BLaER1 (cell line): Measurements from ENCODE around the gene URAD.
A peak's percentile ranks its signal among the peaks of the same experiment; 100 is the strongest.

Experiments used
- H3K27ac ChIP-seq: shearing (Covaris generic); formaldehyde crosslinking; 2 replicates; pipeline ENCODE4 v1.8.1; 2022
- H3K27me3 ChIP-seq: shearing (Covaris generic); formaldehyde crosslinking; 2 replicates; pipeline ENCODE4 v1.8.1; 2022
- H3K36me3 ChIP-seq: shearing (Covaris generic); formaldehyde crosslinking; 2 replicates; pipeline ENCODE4 v1.8.1; 2022
- H3K4me1 ChIP-seq: shearing (Covaris generic); formaldehyde crosslinking; 2 replicates; pipeline ENCODE4 v1.8.1; 2022
- H3K4me2 ChIP-seq: shearing (Covaris generic); formaldehyde crosslinking; 2 replicates; pipeline ENCODE4 v1.8.1; 2022
- H3K4me3 ChIP-seq: shearing (Covaris generic); formaldehyde crosslinking; 2 replicates; pipeline ENCODE4 v1.8.1; 2022
- H3K9ac ChIP-seq: shearing (Covaris generic); formaldehyde crosslinking; 2 replicates; pipeline ENCODE4 v1.8.1; 2022
- H3K9me3 ChIP-seq: shearing (Covaris generic); formaldehyde crosslinking; 2 replicates; pipeline ENCODE4 v1.8.1; 2022
- H4K20me1 ChIP-seq: shearing (Covaris generic); formaldehyde crosslinking; 2 replicates; pipeline ENCODE4 v1.8.1; 2022
- Cebpa-rat ChIP-seq: shearing (Covaris generic); IDR thresholded peaks from 2 replicates; pipeline ENCODE4 v1.8.1; 2022

URAD gene

DNA sequence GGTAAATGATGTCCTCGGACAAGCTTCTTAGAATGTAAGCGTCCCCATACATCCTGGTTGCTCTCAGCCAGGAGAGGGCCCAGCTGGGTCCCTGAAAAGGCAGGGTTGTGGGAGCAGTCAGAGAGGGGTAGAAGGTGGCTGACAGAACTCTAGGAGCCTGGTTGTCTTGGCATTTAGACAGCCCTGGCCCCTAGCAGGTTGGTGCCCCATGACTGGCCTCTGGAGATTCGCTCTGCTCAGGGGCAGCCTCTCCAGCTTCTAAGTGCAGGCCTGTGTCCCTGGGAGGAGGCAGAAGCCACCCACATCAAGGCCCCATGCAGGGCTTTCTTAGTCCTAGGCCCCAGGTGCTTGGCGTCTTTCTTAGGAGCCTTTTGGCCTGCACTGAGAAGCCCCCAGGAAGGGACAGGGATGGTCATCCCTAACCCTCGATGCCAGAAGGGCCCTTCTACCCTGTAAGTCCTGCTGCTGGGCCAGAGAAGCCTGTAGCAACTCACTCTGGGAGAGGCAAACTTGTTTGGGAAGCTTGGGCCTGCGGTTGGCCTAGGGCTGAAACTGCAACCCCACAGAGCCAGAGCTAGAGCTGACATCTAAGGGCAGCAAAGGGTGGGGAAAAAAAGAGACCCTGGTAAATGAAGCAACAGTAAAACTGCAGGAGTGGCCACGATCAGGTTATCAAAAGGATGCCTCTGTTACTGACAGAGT lies 16.6 kb downstream of the URAD start:
- no peaks in the 10 kb centered on the region for H3K36me3 ChIP-seq
- TF ChIP-seq Cebpa-rat, result no peak
- peaks cover 72% of the 10 kb centered on the region for H4K20me1 ChIP-seq
- peaks cover 100% of the 10 kb centered on the region for H3K27me3 ChIP-seq
- no peak overlapping the region for H3K9ac ChIP-seq
- H3K4me2 ChIP-seq, result no peak overlapping the region
- no peak overlapping the region for H3K4me3 ChIP-seq
- H3K4me1 ChIP-seq, result no peaks in the 10 kb centered on the region; the same call in 1 of the 2 replicates
- peaks cover 19% of the 10 kb centered on the region for H3K9me3 ChIP-seq
- no peak overlapping the region for H3K27ac ChIP-seq

DNA sequence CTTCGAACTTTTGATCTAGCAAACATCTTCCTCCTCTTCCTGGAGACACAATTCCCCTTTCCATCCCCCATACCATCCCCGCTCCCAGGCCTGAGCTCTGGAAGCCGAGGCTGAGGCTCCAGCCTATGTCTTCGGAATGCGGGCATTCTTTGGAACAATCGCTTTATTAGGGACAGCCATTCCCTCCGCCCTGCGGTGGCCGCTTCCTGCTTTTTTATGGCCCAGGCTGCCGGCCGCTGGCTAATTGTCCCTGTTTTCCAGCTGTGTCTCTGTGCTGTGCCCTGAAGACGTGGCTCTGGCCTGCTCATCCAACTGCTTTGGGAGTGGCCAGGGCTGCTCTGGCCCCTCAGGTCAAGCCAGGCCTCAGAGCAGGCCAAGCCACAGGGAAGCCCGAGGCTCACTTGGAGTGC lies 17.3 kb downstream of the URAD start:
- Histone ChIP-seq H3K9ac (no peak overlapping the region), H3K27ac (no peak overlapping the region), H3K36me3 (no peaks in the 10 kb centered on the region), H3K4me2 (no peak overlapping the region), H3K9me3 (peaks cover 19% of the 10 kb centered on the region), H4K20me1 (peaks cover 73% of the 10 kb centered on the region), H3K4me1 (no peaks in the 10 kb centered on the region; the same call in 1 of the 2 replicates), H3K27me3 (peaks cover 100% of the 10 kb centered on the region), H3K4me3 (no peak overlapping the region)
- no peak for TF ChIP-seq Cebpa-rat

DNA sequence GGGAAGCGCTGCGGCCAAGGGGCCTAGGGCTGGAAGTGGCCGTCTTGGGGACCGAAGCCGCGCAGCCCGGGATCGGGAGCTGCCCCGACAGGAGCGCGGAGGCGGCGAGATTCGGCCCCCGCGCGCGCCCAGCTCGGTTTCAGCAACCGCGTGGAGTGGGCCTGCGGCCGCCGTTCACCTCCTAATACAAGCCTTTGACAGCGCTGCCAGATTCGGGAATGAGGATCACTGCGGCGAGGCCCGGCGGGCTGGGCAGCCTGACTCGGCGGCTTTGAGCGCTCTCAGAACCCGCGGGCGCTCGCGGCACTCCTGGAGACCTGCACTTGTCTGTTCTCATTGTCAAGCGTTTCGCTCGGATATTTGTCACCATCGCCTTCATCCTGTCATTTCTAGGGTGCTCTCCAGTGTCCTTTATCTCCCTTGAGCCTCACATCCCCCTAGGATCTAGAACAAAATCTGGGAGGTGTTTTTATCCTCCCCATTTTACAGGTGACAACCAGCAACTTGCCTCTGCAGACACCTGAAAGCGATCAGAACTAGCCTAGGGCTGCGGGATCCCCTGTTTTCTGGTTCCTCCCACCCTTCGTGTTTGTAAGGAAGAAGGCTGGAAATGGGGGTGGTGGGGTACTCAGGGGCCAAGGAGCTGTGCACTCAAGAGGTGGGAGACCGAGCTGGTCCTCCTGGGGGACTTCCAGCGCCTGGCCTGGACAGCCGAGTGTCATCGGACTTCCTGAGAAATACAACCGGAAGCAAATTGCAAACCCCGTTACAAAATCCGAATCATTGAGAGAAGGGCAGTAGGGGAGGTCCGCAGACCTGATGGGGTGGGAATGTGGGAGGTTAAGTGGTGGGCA lies 17.9 kb downstream of the URAD start:
- peaks cover 73% of the 10 kb centered on the region for H4K20me1 ChIP-seq
- H3K9ac ChIP-seq, result no peak overlapping the region
- no peak overlapping the region; the same call in 1 of the 2 replicates for H3K4me3 ChIP-seq
- no peaks in the 10 kb centered on the region for H3K36me3 ChIP-seq
- peaks cover 19% of the 10 kb centered on the region for H3K9me3 ChIP-seq
- H3K4me2 ChIP-seq, result no peak overlapping the region
- H3K27ac ChIP-seq, result no peak overlapping the region
- no peak for TF ChIP-seq Cebpa-rat
- H3K4me1 ChIP-seq, result no peaks in the 10 kb centered on the region; the same call in 1 of the 2 replicates
- peaks cover 100% of the 10 kb centered on the region for H3K27me3 ChIP-seq

DNA sequence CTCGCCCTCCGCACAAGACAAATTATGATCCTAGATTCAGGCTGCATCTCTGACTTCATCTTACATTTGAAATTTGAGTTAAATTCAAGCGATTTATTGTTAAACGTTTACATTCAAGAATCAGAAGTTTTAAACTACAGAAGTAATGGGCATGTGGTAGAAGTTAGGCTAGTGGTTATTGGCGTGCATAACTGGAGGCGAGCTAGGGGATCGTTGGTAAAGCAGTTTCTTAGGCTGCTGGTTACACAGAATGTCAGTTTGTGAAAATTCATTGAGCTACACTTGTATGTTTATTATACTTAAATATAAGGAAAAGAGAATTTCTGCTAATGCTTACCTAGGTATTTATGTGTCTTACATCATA lies 18.6 kb downstream of the URAD start:
- H4K20me1 ChIP-seq, result peaks cover 77% of the 10 kb centered on the region
- no peak for TF ChIP-seq Cebpa-rat
- H3K9ac ChIP-seq, result no peak overlapping the region
- peaks cover 19% of the 10 kb centered on the region for H3K9me3 ChIP-seq
- H3K27ac ChIP-seq, result no peak overlapping the region
- H3K4me1 ChIP-seq, result no peaks in the 10 kb centered on the region; the same call in 1 of the 2 replicates
- no peak overlapping the region for H3K4me2 ChIP-seq
- H3K36me3 ChIP-seq, result no peaks in the 10 kb centered on the region
- no peak overlapping the region for H3K4me3 ChIP-seq
- H3K27me3 ChIP-seq, result peaks cover 100% of the 10 kb centered on the region

DNA sequence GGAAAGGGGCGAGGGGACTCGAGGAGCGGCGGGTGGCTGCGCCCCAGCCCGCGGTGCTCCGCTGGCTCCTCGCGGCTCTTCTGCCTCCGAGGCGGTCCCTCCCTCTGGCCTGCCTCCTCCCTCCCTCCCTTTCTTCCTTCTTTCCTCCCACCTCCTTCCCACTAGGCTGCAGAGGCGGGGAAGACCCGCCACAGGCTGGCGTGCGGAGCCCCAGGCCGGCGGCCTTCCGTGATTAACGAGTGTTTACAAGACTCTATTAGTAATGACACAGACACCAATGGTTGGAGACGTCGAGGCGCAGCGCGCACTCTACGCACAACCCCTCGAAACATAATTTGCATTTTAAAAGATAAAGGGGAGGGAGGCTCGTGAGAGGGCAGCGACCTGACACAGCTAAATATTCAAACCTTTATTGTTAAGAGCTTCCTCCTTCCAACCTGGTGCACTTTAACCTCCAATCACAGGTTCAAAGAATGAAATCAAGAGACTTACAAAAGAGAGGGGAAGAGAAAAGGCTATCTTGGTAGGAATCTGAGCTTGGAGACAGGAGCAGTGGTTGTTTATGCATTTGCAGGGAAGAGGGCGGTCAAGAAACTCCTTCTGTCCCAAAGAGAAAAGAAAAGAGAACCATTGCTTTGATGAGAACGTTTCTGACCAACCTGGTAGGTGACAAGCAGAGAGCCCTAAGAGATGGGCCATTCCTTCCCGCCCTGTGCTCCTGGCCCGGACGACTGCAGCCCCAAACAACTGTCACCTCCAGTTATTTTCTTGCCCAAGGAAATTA lies 19.2 kb downstream of the URAD start, which contains the start of gene CDX2:
CDX2 (minus strand) TSS at position 234 of the 784 bp plus-strand sequence. CDS start 309 bp downstream, outside the sequence.
- Histone ChIP-seq H3K27ac (no peak within 1 kb of the TSS), H3K4me2 (no peak within 1 kb of the TSS), H3K27me3 (peaks cover 100% of the 10 kb centered on the region), H3K4me3 (peak within 1 kb of the TSS; percentile 22; the same call in 1 of the 2 replicates), H3K36me3 (no peaks in the 10 kb centered on the region), H4K20me1 (peaks cover 82% of the 10 kb centered on the region), H3K4me1 (no peaks in the 10 kb centered on the region; the same call in 1 of the 2 replicates), H3K9ac (no peak within 1 kb of the TSS), H3K9me3 (peaks cover 19% of the 10 kb centered on the region)
- TF ChIP-seq Cebpa-rat, result no peak

DNA sequence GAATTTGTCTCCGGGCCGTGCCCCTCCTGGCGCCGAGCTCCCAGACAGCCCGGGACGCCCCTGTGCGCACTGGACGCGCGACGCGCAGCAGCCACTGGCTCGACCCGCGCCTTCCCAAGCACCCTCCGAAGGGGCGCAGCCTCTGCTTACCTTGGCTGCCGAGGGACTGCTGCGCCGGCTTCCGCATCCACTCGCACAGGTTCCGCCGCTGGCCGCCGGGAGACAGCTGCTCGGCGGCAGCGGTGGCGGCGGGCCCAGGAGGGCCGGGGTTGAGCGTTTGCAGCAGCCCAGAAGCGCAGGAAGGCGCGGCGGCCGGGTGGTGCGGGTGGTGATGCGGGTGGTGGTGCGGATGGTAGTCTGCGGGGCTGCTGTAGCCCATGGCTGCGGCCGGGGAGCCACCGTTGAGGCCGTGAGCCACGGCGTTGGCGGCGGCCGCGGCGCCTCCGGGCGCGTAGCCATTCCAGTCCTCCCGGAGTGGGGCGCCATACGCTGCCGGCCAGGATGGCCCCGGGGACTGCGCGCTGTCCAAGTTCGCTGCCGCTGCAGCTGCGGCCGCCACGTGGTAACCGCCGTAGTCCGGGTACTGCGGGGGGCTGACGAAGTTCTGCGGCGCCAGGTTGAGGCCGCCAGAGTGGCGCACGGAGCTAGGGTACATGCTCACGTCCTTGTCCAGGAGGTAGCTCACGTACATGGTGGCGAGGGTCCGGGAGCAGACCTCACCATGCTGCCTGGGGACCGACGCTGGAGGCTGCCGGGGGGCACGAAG lies 20.0 kb downstream of the URAD start:
- H3K27ac ChIP-seq, result no peak overlapping the region
- H3K4me1 ChIP-seq, result no peaks in the 10 kb centered on the region; the same call in 1 of the 2 replicates
- H4K20me1 ChIP-seq, result peaks cover 88% of the 10 kb centered on the region
- H3K4me3 ChIP-seq, result peak overlapping the region; percentile 22; the same call in 1 of the 2 replicates
- H3K36me3 ChIP-seq, result no peaks in the 10 kb centered on the region
- peaks cover 19% of the 10 kb centered on the region for H3K9me3 ChIP-seq
- no peak overlapping the region for H3K4me2 ChIP-seq
- no peak for TF ChIP-seq Cebpa-rat
- H3K9ac ChIP-seq, result no peak overlapping the region
- peaks cover 100% of the 10 kb centered on the region for H3K27me3 ChIP-seq

DNA sequence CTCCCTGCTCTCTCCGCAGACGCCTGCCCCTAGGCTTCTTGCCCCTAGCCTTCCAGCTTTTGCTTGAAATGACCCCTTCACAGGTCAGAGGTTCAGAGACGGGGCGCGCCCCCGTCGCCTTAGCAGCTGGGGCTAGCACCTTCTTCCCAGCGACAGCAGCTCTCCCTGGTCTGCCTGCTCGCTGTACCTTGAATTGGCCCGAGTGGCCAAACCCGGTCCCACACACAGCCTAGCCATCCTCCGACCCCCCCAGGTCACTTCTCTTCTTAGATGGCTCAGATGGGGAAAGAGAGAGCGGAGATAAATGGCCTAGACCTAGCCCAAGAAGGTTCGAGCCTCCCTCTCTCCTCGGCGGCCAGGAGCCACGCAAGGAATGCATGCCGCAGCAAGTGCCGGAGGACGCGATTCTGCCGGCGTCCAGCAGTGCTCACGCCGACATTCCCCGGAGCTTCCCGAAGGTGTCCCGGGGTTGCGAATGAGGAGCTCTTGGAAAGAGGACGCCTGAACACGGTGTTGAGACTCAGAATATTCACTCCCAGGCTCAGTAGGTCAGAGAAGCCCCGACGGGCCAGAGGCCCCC lies 20.7 kb downstream of the URAD start:
- no peak overlapping the region for H3K4me2 ChIP-seq
- H4K20me1 ChIP-seq, result peaks cover 91% of the 10 kb centered on the region
- H3K9ac ChIP-seq, result no peak overlapping the region
- no peak overlapping the region for H3K4me3 ChIP-seq
- H3K27ac ChIP-seq, result no peak overlapping the region
- no peaks in the 10 kb centered on the region for H3K36me3 ChIP-seq
- H3K27me3 ChIP-seq, result peaks cover 100% of the 10 kb centered on the region
- peaks cover 19% of the 10 kb centered on the region for H3K9me3 ChIP-seq
- TF ChIP-seq Cebpa-rat, result no peak
- H3K4me1 ChIP-seq, result no peaks in the 10 kb centered on the region; the same call in 1 of the 2 replicates

DNA sequence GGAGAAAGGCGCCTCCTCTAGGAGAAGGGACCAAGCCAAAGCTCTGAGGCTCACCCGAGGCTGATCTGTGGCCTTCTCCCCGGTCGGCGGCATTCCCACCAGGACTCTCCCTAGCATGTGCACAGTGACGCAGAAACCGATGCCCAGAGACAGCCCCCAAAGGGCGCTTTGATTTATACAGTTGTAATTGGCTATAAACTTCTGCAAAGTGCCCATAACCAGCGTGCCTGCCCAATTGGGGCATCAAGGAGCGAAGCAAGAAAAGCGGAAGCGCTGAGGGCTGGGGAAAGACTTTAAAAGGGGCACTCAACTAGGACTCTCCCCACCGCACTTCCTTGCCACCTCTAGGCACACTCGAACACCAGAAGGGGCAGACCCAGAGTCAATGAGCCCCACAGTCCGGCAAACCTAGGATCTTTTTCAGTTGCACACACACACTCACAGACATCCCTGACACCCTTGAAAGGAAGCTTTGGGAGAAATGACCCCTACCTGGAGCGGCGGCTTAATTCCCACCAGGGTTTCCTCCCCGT lies 21.2 kb downstream of the URAD start:
- no peaks in the 10 kb centered on the region for H3K36me3 ChIP-seq
- peaks cover 19% of the 10 kb centered on the region for H3K9me3 ChIP-seq
- H4K20me1 ChIP-seq, result peaks cover 91% of the 10 kb centered on the region
- no peak overlapping the region for H3K27ac ChIP-seq
- H3K9ac ChIP-seq, result no peak overlapping the region
- peaks cover 100% of the 10 kb centered on the region for H3K27me3 ChIP-seq
- 0 out of 2 replicates have a peak overlapping the region, but pooled peaks have one; percentile 7 for H3K4me2 ChIP-seq
- no peak overlapping the region for H3K4me3 ChIP-seq
- TF ChIP-seq Cebpa-rat, result no peak
- H3K4me1 ChIP-seq, result no peaks in the 10 kb centered on the region; the same call in 1 of the 2 replicates
